Neural progenitor cell (in vitro differentiated cells): ENCODE measurements around the gene CEND1. TPM values are rescaled to one million over a fixed set of nuclear protein-coding genes. Genes with fewer than 3 reads are reported as not detected.

Experiments
- DNase-seq: peaks from one replicate; pipeline ENCODE4 v3.0.0-alpha.2; 2016; ENCODE audit warnings: low spot score
- H2AFZ ChIP-seq: fragments of 200-600 bp; sonication (generic); replicated peaks from 2 replicates; pipeline ENCODE4 v1.6.1; 2016; ENCODE audit warnings: antibody characterized with exemption
- H3F3A ChIP-seq: fragments of 200-600 bp; sonication (generic); 2 replicates; pipeline ENCODE4 v1.6.1; 2016; ENCODE audit warnings: antibody characterized with exemption, low read depth
- H3K27ac ChIP-seq: fragments of 200-600 bp; sonication (generic); 2 replicates; pipeline ENCODE4 v1.5.1; 2016; ENCODE audit warnings: mild to moderate bottlenecking
- H3K27me3 ChIP-seq: fragments of 200-600 bp; sonication (generic); 2 replicates; pipeline ENCODE4 v1.6.1; 2016; ENCODE audit warnings: mild to moderate bottlenecking, moderate library complexity
- H3K36me3 ChIP-seq: fragments of 200-600 bp; sonication (generic); 2 replicates; pipeline ENCODE4 v1.5.1; 2016
- H3K4me1 ChIP-seq: fragments of 200-600 bp; sonication (generic); 2 replicates; pipeline ENCODE4 v1.6.1; 2016; ENCODE audit warnings: mixed run types
- H3K4me2 ChIP-seq: fragments of 200-600 bp; sonication (generic); 2 replicates; pipeline ENCODE4 v1.6.1; 2016
- H3K4me3 ChIP-seq: fragments of 200-600 bp; sonication (generic); 2 replicates; pipeline ENCODE4 v1.5.1; 2016
- H3K79me2 ChIP-seq: fragments of 200-600 bp; sonication (generic); 2 replicates; pipeline ENCODE4 v1.6.1; 2016; ENCODE audit warnings: low read depth
- H3K9ac ChIP-seq: fragments of 200-600 bp; sonication (generic); 2 replicates; pipeline ENCODE4 v1.6.1; 2016
- H3K9me3 ChIP-seq: fragments of 200-600 bp; sonication (generic); 2 replicates; pipeline ENCODE4 v1.5.1; 2016; ENCODE audit warnings: low read depth
- H4K20me1 ChIP-seq: fragments of 200-600 bp; sonication (generic); 2 replicates; pipeline ENCODE4 v1.6.1; 2016; ENCODE audit warnings: low read depth
- H3K27ac Mint-ChIP-seq: 3 replicates; pipeline ENCODE4 v1.8.0; 2021; ENCODE audit warnings: mixed read lengths
- H3K27me3 Mint-ChIP-seq: 2 replicates; pipeline ENCODE4 v1.8.0; 2022; ENCODE audit warnings: low read depth, mild to moderate bottlenecking, inconsistent platforms, moderate library complexity, mixed read lengths; ENCODE audit not compliant: insufficient read depth
- H3K36me3 Mint-ChIP-seq: 3 replicates; pipeline ENCODE4 v1.8.0; 2021; ENCODE audit warnings: mixed read lengths
- H3K4me1 Mint-ChIP-seq: 3 replicates; pipeline ENCODE4 v1.8.0; 2021; ENCODE audit warnings: mixed read lengths
- H3K4me3 Mint-ChIP-seq: 3 replicates; pipeline ENCODE4 v1.8.0; 2021; ENCODE audit warnings: mild to moderate bottlenecking, moderate library complexity, mixed read lengths
- H3K9me3 Mint-ChIP-seq: 3 replicates; pipeline ENCODE4 v1.8.0; 2020; ENCODE audit warnings: mixed read lengths
- EZH2 ChIP-seq: fragments of 200-600 bp; sonication (generic); IDR thresholded peaks from 2 replicates; pipeline ENCODE4 v1.6.1; 2017; ENCODE audit warnings: antibody characterized with exemption, mild to moderate bottlenecking, moderate library complexity
- EZH2phosphoT487 ChIP-seq: fragments of 200-600 bp; sonication (generic); IDR thresholded peaks from 2 replicates; pipeline ENCODE4 v1.6.1; 2017; ENCODE audit warnings: antibody characterized with exemption
- total RNA-seq: library from RNA; depleted of rRNA; stranded (reverse); fragments of >200 nt; gene quantifications from 2 replicates; pipeline ENCODE4 v1.2.3, GENCODE V29; 2015; ENCODE audit warnings: low replicate concordance
- TF ChIP-seq, protein P1 (sequence below): fragments of 200-600 bp; sonication (generic); IDR thresholded peaks from 2 replicates; pipeline ENCODE4 v1.5.1; 2017; ENCODE audit warnings: antibody characterized with exemption, mild to moderate bottlenecking

CEND1 gene
- total RNA-seq, 1 donor from 2014 or later, result 0.94 TPM

DNA sequence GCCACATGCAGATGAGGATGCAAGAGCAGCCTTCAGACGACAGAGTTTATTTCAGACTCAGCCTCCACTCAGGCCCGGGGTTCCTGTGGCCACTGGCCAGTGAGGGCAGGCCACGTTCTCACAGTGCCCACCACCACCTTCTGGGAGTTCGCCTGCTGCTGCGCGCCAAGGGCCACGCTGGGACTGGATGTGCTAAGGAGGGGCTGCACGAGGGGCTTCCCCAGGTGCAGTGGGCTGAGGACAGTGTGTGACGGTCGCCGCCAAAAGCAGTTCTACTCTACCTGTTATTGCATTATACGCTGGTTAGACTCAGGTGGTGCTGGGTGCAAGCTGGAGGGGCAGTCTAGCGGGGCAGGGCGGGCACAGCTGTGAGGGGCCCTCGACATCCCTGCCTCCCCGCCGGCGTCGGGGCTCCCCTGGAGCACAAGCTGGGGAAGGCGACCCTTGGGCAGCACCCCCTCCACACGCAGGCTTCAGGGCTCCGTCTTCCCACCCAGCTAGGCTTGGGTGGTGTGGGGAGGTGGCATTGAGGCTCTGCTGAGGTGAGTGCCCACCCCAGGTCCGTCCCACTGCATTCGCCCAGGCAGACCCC lies 2.7 kb downstream of the CEND1 start:
- peaks cover 14% of the 10 kb centered on the region for H3K27me3 Mint-ChIP-seq
- H3K36me3 ChIP-seq, result no peaks in the 10 kb centered on the region

DNA sequence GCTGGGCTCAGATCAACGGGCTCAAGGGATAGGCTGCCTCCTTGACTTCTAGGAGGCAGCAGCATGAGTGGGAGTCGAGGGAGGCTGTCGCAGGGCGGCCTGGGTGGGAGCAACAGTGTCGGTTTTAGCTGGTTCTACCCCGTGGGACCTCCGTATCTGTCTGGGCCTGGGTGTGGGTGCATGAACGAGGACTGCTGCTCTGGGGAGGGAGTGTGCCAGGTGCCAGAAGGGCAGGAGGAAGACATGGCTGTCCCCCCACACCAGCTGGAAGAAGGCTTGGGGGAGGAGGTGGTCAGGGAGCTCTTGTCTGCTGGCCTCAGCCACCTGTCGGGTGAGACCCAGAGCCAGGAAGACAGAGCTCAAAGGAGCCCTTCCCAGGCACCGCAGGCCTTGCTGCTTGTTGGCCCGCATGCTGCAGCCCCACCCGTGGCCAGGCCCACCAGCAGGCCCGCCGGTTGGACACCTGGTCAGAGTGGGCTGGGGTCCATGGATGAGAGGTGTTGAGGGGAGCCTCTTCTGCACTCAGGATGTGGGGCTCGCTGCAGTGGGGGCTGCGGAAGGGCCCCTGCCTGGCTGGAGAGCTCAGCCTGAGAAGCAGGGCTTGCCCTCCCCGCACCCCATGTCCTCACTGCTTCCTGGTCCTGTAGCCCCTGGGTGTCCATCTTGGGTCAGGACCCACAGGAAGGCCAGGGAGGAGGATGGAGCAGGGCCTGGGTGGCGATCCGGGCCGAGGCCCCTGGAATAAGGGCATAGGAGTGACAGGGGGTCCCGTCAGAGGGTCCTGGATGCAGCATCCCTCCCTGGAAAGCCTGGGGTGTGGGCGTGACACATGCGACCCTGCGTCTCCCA lies 3.4 kb downstream of the CEND1 start:
- no peak overlapping the region for H3K4me2 ChIP-seq
- no peaks in the 10 kb centered on the region for H3K79me2 ChIP-seq
- H3K4me1 Mint-ChIP-seq, result peaks cover 16% of the 10 kb centered on the region
- peak overlapping the region; percentile 48 for H3K4me3 Mint-ChIP-seq
- H3K4me3 ChIP-seq, result no peak overlapping the region
- TF ChIP-seq EZH2phosphoT487 (no peak), EZH2 (no peak)
- TF ChIP-seq, protein P1, sequence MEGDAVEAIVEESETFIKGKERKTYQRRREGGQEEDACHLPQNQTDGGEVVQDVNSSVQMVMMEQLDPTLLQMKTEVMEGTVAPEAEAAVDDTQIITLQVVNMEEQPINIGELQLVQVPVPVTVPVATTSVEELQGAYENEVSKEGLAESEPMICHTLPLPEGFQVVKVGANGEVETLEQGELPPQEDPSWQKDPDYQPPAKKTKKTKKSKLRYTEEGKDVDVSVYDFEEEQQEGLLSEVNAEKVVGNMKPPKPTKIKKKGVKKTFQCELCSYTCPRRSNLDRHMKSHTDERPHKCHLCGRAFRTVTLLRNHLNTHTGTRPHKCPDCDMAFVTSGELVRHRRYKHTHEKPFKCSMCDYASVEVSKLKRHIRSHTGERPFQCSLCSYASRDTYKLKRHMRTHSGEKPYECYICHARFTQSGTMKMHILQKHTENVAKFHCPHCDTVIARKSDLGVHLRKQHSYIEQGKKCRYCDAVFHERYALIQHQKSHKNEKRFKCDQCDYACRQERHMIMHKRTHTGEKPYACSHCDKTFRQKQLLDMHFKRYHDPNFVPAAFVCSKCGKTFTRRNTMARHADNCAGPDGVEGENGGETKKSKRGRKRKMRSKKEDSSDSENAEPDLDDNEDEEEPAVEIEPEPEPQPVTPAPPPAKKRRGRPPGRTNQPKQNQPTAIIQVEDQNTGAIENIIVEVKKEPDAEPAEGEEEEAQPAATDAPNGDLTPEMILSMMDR, result no peak
- no peaks in the 10 kb centered on the region for H3K27me3 ChIP-seq
- H3K27ac Mint-ChIP-seq, result no peak overlapping the region
- DNase-seq, result no peak
- H3K36me3 Mint-ChIP-seq, result peaks cover 2% of the 10 kb centered on the region
- H3K9ac ChIP-seq, result no peak overlapping the region
- H3K27ac ChIP-seq, result no peak overlapping the region
- H4K20me1 ChIP-seq, result peaks cover 40% of the 10 kb centered on the region
- H3K27me3 Mint-ChIP-seq, result peaks cover 14% of the 10 kb centered on the region
- H3K4me1 ChIP-seq, result peaks cover 31% of the 10 kb centered on the region
- no peak overlapping the region for H2AFZ ChIP-seq
- peaks cover 53% of the 10 kb centered on the region for H3F3A ChIP-seq
- H3K9me3 ChIP-seq, result no peaks in the 10 kb centered on the region
- no peaks in the 10 kb centered on the region for H3K9me3 Mint-ChIP-seq
- H3K36me3 ChIP-seq, result no peaks in the 10 kb centered on the region

More for the DNA sequence above, 2.7 kb downstream of the CEND1 start:
- Histone ChIP-seq H3F3A (peaks cover 48% of the 10 kb centered on the region), H3K79me2 (no peaks in the 10 kb centered on the region), H4K20me1 (peaks cover 40% of the 10 kb centered on the region), H3K4me2 (no peak overlapping the region), H3K27ac (no peak overlapping the region), H3K9ac (no peak overlapping the region), H3K9me3 (no peaks in the 10 kb centered on the region), H3K4me3 (no peak overlapping the region), H2AFZ (no peak overlapping the region), H3K27me3 (no peaks in the 10 kb centered on the region), H3K4me1 (peaks cover 31% of the 10 kb centered on the region)
- Mint-ChIP-seq H3K4me1 (peaks cover 16% of the 10 kb centered on the region), H3K4me3 (no peak overlapping the region), H3K27ac (no peak overlapping the region), H3K9me3 (no peaks in the 10 kb centered on the region), H3K36me3 (peaks cover 2% of the 10 kb centered on the region)
- TF ChIP-seq EZH2 (no peak), EZH2phosphoT487 (no peak)
- TF ChIP-seq, protein P1, result no peak
- DNase-seq, result no peak

DNA sequence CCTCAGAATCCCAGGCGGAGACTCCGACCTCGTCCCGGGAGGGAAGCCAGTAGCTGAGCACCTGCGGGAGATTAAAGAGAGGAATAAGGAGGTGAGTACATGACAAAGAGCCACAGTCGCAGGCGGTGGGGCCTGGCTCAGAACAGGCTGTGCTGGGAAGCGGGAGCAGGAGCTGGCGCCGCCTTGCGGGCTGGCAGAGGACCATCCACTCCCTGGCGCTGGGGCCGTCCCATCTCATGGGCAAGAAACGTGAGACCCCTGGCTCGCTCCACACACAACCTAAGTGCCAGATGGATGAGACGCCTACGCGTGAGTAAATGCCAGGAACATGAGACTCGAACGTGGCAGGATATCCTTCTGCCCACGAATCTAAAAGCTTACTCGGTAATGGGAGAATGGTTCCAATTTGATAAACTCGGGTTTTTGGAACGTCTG lies 6.3 kb downstream of the CEND1 start:
- no peak overlapping the region for H3K27ac ChIP-seq
- DNase-seq, result peak; percentile 94
- H3K4me3 ChIP-seq, result peak overlapping the region; percentile 1
- H3K36me3 Mint-ChIP-seq, result peaks cover 2% of the 10 kb centered on the region
- TF ChIP-seq EZH2 (peak; percentile 20), EZH2phosphoT487 (no peak)
- TF ChIP-seq, protein P1, result peak; percentile 83
- H3K9me3 ChIP-seq, result no peaks in the 10 kb centered on the region
- peaks cover 11% of the 10 kb centered on the region for H3K27me3 Mint-ChIP-seq
- H3K4me1 ChIP-seq, result peaks cover 11% of the 10 kb centered on the region
- H3K4me2 ChIP-seq, result peak overlapping the region; percentile 54
- peaks cover 23% of the 10 kb centered on the region for H3K4me1 Mint-ChIP-seq
- peaks cover under 1% of the 10 kb centered on the region for H3K79me2 ChIP-seq
- peak overlapping the region; percentile 71 for H3K4me3 Mint-ChIP-seq
- peaks cover 23% of the 10 kb centered on the region for H4K20me1 ChIP-seq
- H3K9me3 Mint-ChIP-seq, result no peaks in the 10 kb centered on the region
- no peak overlapping the region for H2AFZ ChIP-seq
- no peaks in the 10 kb centered on the region for H3K36me3 ChIP-seq
- no peaks in the 10 kb centered on the region for H3K27me3 ChIP-seq
- H3K27ac Mint-ChIP-seq, result peak overlapping the region; percentile 43
- H3F3A ChIP-seq, result peaks cover 28% of the 10 kb centered on the region
- H3K9ac ChIP-seq, result no peak overlapping the region
